OCI-LY1 (cell line): ENCODE measurements around the gene AFAP1L2.

Experiments used
- H2AFZ ChIP-seq: fragments of 200-600 bp; sonication (generic), shearing (Covaris generic); 2 replicates; pipeline ENCODE4 v1.6.0; 2014; ENCODE audit warnings: antibody characterized with exemption, mild to moderate bottlenecking, low read length
- H3F3A ChIP-seq: fragments of 200-600 bp; sonication (generic), shearing (Covaris generic); 2 replicates; pipeline ENCODE4 v1.6.0; 2014; ENCODE audit warnings: mild to moderate bottlenecking, antibody characterized with exemption, low read length, moderate library complexity; ENCODE audit not compliant: insufficient read depth
- H3K27ac ChIP-seq: fragments of 200-600 bp; sonication (generic); 2 replicates; pipeline ENCODE4 v1.5.1; 2014; ENCODE audit warnings: low read length, mixed run types, mild to moderate bottlenecking, low read depth; ENCODE audit not compliant: poor library complexity, severe bottlenecking
- H3K27me3 ChIP-seq: fragments of 200-600 bp; sonication (generic); 2 replicates; pipeline ENCODE4 v1.6.0; 2014; ENCODE audit warnings: antibody characterized with exemption, mild to moderate bottlenecking, low read length, moderate library complexity; ENCODE audit not compliant: insufficient read depth
- H3K36me3 ChIP-seq: fragments of 200-600 bp; sonication (generic); 2 replicates; pipeline ENCODE4 v1.6.1; 2014; ENCODE audit warnings: mild to moderate bottlenecking, antibody characterized with exemption, low read length, moderate library complexity, mixed read lengths; ENCODE audit not compliant: insufficient read depth
- H3K4me1 ChIP-seq: fragments of 200-600 bp; sonication (generic); 2 replicates; pipeline ENCODE4 v1.5.1; 2014; ENCODE audit warnings: mild to moderate bottlenecking, low read length, moderate library complexity; ENCODE audit not compliant: insufficient read depth, severe bottlenecking
- H3K4me2 ChIP-seq: fragments of 200-600 bp; sonication (generic), shearing (Covaris generic); 2 replicates; pipeline ENCODE4 v1.6.1; 2014; ENCODE audit warnings: low read length
- H3K4me3 ChIP-seq: fragments of 200-600 bp; sonication (generic); 2 replicates; pipeline ENCODE4 v1.5.1; 2014; ENCODE audit warnings: low read length, low read depth, mild to moderate bottlenecking, mixed read lengths; ENCODE audit not compliant: poor library complexity, severe bottlenecking
- H3K79me2 ChIP-seq: fragments of 200-600 bp; shearing (Covaris generic); 2 replicates; pipeline ENCODE4 v1.6.1; 2016; ENCODE audit warnings: mixed run types, low read length, mixed read lengths; ENCODE audit not compliant: insufficient read depth
- H3K9ac ChIP-seq: fragments of 200-600 bp; sonication (generic), shearing (Covaris generic); 2 replicates; pipeline ENCODE4 v1.6.1; 2014; ENCODE audit warnings: mild to moderate bottlenecking, low read length, mixed read lengths
- H3K9me2 ChIP-seq: fragments of 200-600 bp; sonication (generic), shearing (Covaris generic); 2 replicates; pipeline ENCODE4 v1.6.1; 2014; ENCODE audit warnings: low read depth, mild to moderate bottlenecking, low read length, mixed read lengths
- H3K9me3 ChIP-seq: fragments of 200-600 bp; shearing (Covaris generic); 2 replicates; pipeline ENCODE4 v1.6.1; 2014; ENCODE audit warnings: low read length, mixed read lengths
- H4K20me1 ChIP-seq: fragments of 200-600 bp; sonication (generic), shearing (Covaris generic); 2 replicates; pipeline ENCODE4 v1.6.0; 2016; ENCODE audit warnings: mild to moderate bottlenecking, low read length; ENCODE audit not compliant: insufficient read depth
- CTCF ChIP-seq: fragments of 200-600 bp; sonication (generic), shearing (Covaris generic); IDR thresholded peaks from 2 replicates; pipeline ENCODE4 v1.5.1; 2017; ENCODE audit warnings: mild to moderate bottlenecking, antibody characterized with exemption, low read length, moderate library complexity, mixed read lengths
- EZH2 ChIP-seq: fragments of 200-600 bp; sonication (generic), shearing (Covaris generic); IDR thresholded peaks from 2 replicates; pipeline ENCODE4 v1.8.0; 2017; ENCODE audit warnings: borderline replicate concordance, mixed run types, mild to moderate bottlenecking, antibody characterized with exemption, low read length, moderate library complexity, mixed read lengths

AFAP1L2 gene

GRCh38 chr10:114345701-114346100 lies 58.6 kb downstream of the AFAP1L2 start:
- no peaks in the 10 kb centered on the region for H3F3A ChIP-seq

GRCh38 chr10:114343623-114344505 lies 60.4 kb downstream of the AFAP1L2 start:
- H3K27me3 ChIP-seq = no peaks in the 10 kb centered on the region
- no peak overlapping the region for H3K4me3 ChIP-seq
- H3K9ac ChIP-seq = no peak overlapping the region
- TF ChIP-seq EZH2 = no peak
- TF ChIP-seq CTCF = no peak
- no peaks in the 10 kb centered on the region for H3K9me3 ChIP-seq
- H3F3A ChIP-seq = no peaks in the 10 kb centered on the region
- H3K4me1 ChIP-seq = no peaks in the 10 kb centered on the region
- H3K79me2 ChIP-seq = no peaks in the 10 kb centered on the region
- no peak overlapping the region for H2AFZ ChIP-seq
- H3K9me2 ChIP-seq = no peaks in the 10 kb centered on the region
- no peaks in the 10 kb centered on the region for H3K36me3 ChIP-seq
- H3K4me2 ChIP-seq = no peak overlapping the region
- no peaks in the 10 kb centered on the region for H4K20me1 ChIP-seq
- no peak overlapping the region for H3K27ac ChIP-seq

More at GRCh38 chr10:114345701-114346100, 58.6 kb downstream of the AFAP1L2 start:
- Histone ChIP-seq H3K9me3 (no peaks in the 10 kb centered on the region), H3K79me2 (no peaks in the 10 kb centered on the region), H2AFZ (no peak overlapping the region), H3K9me2 (no peaks in the 10 kb centered on the region), H3K9ac (no peak overlapping the region), H3K4me1 (no peaks in the 10 kb centered on the region), H3K27ac (no peak overlapping the region), H3K36me3 (no peaks in the 10 kb centered on the region), H3K27me3 (no peaks in the 10 kb centered on the region), H4K20me1 (no peaks in the 10 kb centered on the region), H3K4me3 (no peak overlapping the region), H3K4me2 (no peak overlapping the region)
- no peak for TF ChIP-seq EZH2
- TF ChIP-seq CTCF = no peak

- H3K36me3 ChIP-seq = no peaks in the 10 kb centered on the region
- no peak overlapping the region for H3K9ac ChIP-seq
- no peak overlapping the region for H3K4me3 ChIP-seq
- H2AFZ ChIP-seq = no peak overlapping the region
- H3K9me3 ChIP-seq = no peaks in the 10 kb centered on the region
- no peaks in the 10 kb centered on the region for H4K20me1 ChIP-seq
- H3K27me3 ChIP-seq = no peaks in the 10 kb centered on the region
- no peaks in the 10 kb centered on the region for H3K9me2 ChIP-seq
- no peaks in the 10 kb centered on the region for H3K4me1 ChIP-seq
- H3F3A ChIP-seq = no peaks in the 10 kb centered on the region
- no peak overlapping the region for H3K4me2 ChIP-seq
- TF ChIP-seq EZH2 (no peak), CTCF (no peak)
- no peaks in the 10 kb centered on the region for H3K79me2 ChIP-seq
- H3K27ac ChIP-seq = no peak overlapping the region
Measured at GRCh38 chr10:114342976-114343375, 61.3 kb downstream of the AFAP1L2 start.
